ENCODE measurements around the gene SNTG2.

Gene SNTG2

DNA sequence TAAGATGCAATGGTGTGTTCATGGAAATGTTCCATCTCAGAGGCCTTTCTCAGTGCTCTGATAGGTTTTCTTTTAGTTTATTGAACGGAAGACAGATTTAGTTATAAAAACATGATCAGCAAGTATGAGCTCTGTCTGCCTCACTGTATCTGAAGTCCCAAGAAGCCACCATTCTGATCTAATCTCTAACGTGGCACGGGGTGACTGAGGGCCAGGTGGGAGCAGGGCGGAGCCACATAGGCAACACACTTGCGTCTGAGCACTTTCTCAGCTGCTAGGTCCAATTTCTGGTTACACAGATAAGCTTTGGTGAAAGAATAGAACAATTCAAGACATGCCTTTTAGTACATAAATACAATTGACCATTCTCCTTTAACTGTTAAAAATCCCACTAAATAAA is 60.4 kb downstream of the SNTG2 start:
- no peak overlapping the region for H3K4me3 ChIP-seq (ENCODE audit: low read length)
- H3K27me3 ChIP-seq (ENCODE audit: control insufficient read depth, insufficient read depth, low read length): peaks cover 3% of the 10 kb centered on the region
- H3K4me1 ChIP-seq (ENCODE audit: control insufficient read depth, low read depth, low read length): peaks cover 14% of the 10 kb centered on the region
- no peaks in the 10 kb centered on the region for H3K36me3 ChIP-seq (ENCODE audit: control insufficient read depth, low read depth, low read length)
- no peak overlapping the region for H3K9ac ChIP-seq (ENCODE audit: low read length)
- H3K9me3 ChIP-seq (ENCODE audit: control insufficient read depth, low read depth, low read length): no peaks in the 10 kb centered on the region
- H3K27ac ChIP-seq (ENCODE audit: low read length): no peak overlapping the region

GRCh38 chr2:1011985-1012384 is 61.3 kb downstream of the SNTG2 start:
- Histone ChIP-seq H3K4me1 (ENCODE audit: control insufficient read depth, low read depth, low read length) (peaks cover 14% of the 10 kb centered on the region), H3K27me3 (ENCODE audit: control insufficient read depth, insufficient read depth, low read length) (peaks cover 3% of the 10 kb centered on the region), H3K9ac (ENCODE audit: low read length) (no peak overlapping the region), H3K9me3 (ENCODE audit: control insufficient read depth, low read depth, low read length) (no peaks in the 10 kb centered on the region), H3K4me3 (ENCODE audit: low read length) (no peak overlapping the region), H3K27ac (ENCODE audit: low read length) (no peak overlapping the region), H3K36me3 (ENCODE audit: control insufficient read depth, low read depth, low read length) (no peaks in the 10 kb centered on the region)

DNA sequence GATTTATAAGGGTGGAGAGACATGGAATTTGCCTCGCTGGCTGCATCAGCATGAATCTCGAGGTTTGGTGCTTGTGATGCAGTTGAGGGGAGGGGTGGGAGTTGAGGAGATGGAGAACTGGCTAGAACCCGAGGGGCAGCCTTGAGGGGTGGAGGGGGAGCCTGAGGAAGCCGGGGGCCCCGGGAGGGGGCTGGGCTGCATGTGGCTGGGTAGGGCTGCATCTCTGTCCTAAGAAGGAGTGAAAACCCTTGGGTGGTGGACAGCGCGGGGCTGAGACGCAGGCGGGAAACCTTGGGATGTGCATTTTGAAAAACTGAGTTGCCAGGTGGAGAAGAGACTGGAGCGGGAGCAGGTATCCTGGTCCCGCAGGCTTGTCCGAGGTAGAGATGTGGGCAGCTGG is 64.2 kb downstream of the SNTG2 start:
- no peak overlapping the region for H3K4me3 ChIP-seq (ENCODE audit: low read length)
- peaks cover 14% of the 10 kb centered on the region for H3K4me1 ChIP-seq (ENCODE audit: control insufficient read depth, low read depth, low read length)
- H3K27ac ChIP-seq (ENCODE audit: low read length): no peak overlapping the region
- no peaks in the 10 kb centered on the region for H3K9me3 ChIP-seq (ENCODE audit: control insufficient read depth, low read depth, low read length)
- H3K9ac ChIP-seq (ENCODE audit: low read length): no peak overlapping the region
- no peaks in the 10 kb centered on the region for H3K36me3 ChIP-seq (ENCODE audit: control insufficient read depth, low read depth, low read length)
- H3K27me3 ChIP-seq (ENCODE audit: control insufficient read depth, insufficient read depth, low read length): peaks cover 3% of the 10 kb centered on the region

DNA sequence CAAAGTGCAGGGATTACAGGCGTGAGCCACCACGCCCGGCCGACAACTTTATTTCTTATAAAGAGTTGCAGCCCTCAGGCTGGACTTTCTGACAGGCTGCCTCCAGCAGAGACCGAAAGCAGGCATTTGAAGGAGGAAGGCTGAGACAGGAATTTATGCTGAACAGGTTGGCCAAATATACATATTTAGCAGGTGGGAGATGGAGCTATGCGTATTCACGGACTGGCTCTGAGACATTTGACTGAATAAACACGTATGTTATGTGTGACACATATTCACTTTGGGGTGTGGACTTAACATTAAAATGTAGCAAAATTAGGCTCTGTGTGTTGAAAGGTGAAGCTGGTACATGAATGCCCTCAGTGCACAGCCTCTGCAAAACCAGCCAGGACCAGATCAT is 65.9 kb downstream of the SNTG2 start:
- H3K36me3 ChIP-seq (ENCODE audit: control insufficient read depth, low read depth, low read length): no peaks in the 10 kb centered on the region
- no peak overlapping the region for H3K27ac ChIP-seq (ENCODE audit: low read length)
- no peak overlapping the region for H3K4me3 ChIP-seq (ENCODE audit: low read length)
- H3K9ac ChIP-seq (ENCODE audit: low read length): no peak overlapping the region
- no peaks in the 10 kb centered on the region for H3K9me3 ChIP-seq (ENCODE audit: control insufficient read depth, low read depth, low read length)
- H3K4me1 ChIP-seq (ENCODE audit: control insufficient read depth, low read depth, low read length): peaks cover 11% of the 10 kb centered on the region
- H3K27me3 ChIP-seq (ENCODE audit: control insufficient read depth, insufficient read depth, low read length): peaks cover 3% of the 10 kb centered on the region

- Histone ChIP-seq H3K9ac (ENCODE audit: low read length) (no peak overlapping the region), H3K27ac (ENCODE audit: low read length) (no peak overlapping the region), H3K36me3 (ENCODE audit: control insufficient read depth, low read depth, low read length) (no peaks in the 10 kb centered on the region), H3K4me3 (ENCODE audit: low read length) (no peak overlapping the region), H3K4me1 (ENCODE audit: control insufficient read depth, low read depth, low read length) (peaks cover 11% of the 10 kb centered on the region), H3K27me3 (ENCODE audit: control insufficient read depth, insufficient read depth, low read length) (no peaks in the 10 kb centered on the region), H3K9me3 (ENCODE audit: control insufficient read depth, low read depth, low read length) (no peaks in the 10 kb centered on the region)
These were observed 67.2 kb downstream of the SNTG2 start for GRCh38 chr2:1017827-1018226.

DNA sequence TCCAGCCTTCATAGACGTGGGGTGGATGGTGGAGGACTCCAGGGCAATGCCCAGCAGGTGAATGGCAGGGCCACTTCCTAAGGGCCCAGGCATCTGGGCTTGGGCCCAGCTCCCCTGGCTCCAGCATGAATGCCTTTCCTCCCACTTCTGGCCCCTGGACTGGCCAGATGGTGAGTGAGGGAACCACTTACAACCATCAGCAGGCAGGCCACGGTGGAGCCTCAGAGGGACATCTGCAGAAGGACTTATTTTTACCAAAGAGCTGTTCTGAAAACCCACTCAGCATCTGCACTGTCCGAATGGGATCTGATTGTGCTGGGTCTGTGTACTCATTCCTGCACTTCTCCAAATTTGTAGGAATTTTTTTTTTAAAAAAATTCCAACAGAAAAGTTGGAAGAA is 69.6 kb downstream of the SNTG2 start:
- H3K27ac ChIP-seq (ENCODE audit: low read length): no peak overlapping the region
- no peak overlapping the region for H3K9ac ChIP-seq (ENCODE audit: low read length)
- H3K36me3 ChIP-seq (ENCODE audit: control insufficient read depth, low read depth, low read length): no peaks in the 10 kb centered on the region
- peaks cover 7% of the 10 kb centered on the region for H3K4me1 ChIP-seq (ENCODE audit: control insufficient read depth, low read depth, low read length)
- H3K4me3 ChIP-seq (ENCODE audit: low read length): no peak overlapping the region
- no peaks in the 10 kb centered on the region for H3K9me3 ChIP-seq (ENCODE audit: control insufficient read depth, low read depth, low read length)
- H3K27me3 ChIP-seq (ENCODE audit: control insufficient read depth, insufficient read depth, low read length): no peaks in the 10 kb centered on the region

GRCh38 chr2:1022178-1022577 is 71.5 kb downstream of the SNTG2 start:
- Histone ChIP-seq H3K9ac (ENCODE audit: low read length) (no peak overlapping the region), H3K27ac (ENCODE audit: low read length) (no peak overlapping the region), H3K27me3 (ENCODE audit: control insufficient read depth, insufficient read depth, low read length) (no peaks in the 10 kb centered on the region), H3K9me3 (ENCODE audit: control insufficient read depth, low read depth, low read length) (no peaks in the 10 kb centered on the region), H3K4me3 (ENCODE audit: low read length) (no peak overlapping the region), H3K4me1 (ENCODE audit: control insufficient read depth, low read depth, low read length) (no peaks in the 10 kb centered on the region), H3K36me3 (ENCODE audit: control insufficient read depth, low read depth, low read length) (no peaks in the 10 kb centered on the region)

GRCh38 chr2:1024981-1025380 is 74.3 kb downstream of the SNTG2 start:
- Histone ChIP-seq H3K4me3 (ENCODE audit: low read length) (no peak overlapping the region), H3K36me3 (ENCODE audit: control insufficient read depth, low read depth, low read length) (no peaks in the 10 kb centered on the region)

DNA sequence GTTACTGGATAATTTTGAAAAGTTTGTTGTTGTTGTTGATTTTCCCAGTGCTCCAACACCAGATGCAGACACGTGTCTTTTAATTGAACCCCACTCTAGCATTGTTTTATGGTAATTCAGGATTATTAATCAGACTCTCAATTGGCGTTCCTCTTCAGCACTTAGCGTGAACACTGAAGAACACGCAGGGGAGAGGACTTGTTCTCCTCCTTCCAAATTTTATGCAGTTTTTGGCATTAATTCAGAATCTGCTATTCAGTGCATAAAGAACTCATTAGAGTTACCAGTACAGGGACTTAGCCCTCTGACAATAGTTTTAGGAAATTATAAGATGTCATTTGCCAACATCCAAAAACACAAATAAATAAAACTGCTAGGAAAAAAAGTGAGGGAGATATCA is 75.5 kb downstream of the SNTG2 start:
- no peaks in the 10 kb centered on the region for H3K27me3 ChIP-seq (ENCODE audit: control insufficient read depth, insufficient read depth, low read length)
- H3K36me3 ChIP-seq (ENCODE audit: control insufficient read depth, low read depth, low read length): no peaks in the 10 kb centered on the region
- H3K9me3 ChIP-seq (ENCODE audit: control insufficient read depth, low read depth, low read length): no peaks in the 10 kb centered on the region
- H3K4me1 ChIP-seq (ENCODE audit: control insufficient read depth, low read depth, low read length): no peaks in the 10 kb centered on the region
- H3K9ac ChIP-seq (ENCODE audit: low read length): no peak overlapping the region
- H3K4me3 ChIP-seq (ENCODE audit: low read length): no peak overlapping the region
- H3K27ac ChIP-seq (ENCODE audit: low read length): no peak overlapping the region

More at GRCh38 chr2:1024981-1025380, 74.3 kb downstream of the SNTG2 start:
- H3K27ac ChIP-seq (ENCODE audit: low read length): no peak overlapping the region
- no peaks in the 10 kb centered on the region for H3K9me3 ChIP-seq (ENCODE audit: control insufficient read depth, low read depth, low read length)
- H3K4me1 ChIP-seq (ENCODE audit: control insufficient read depth, low read depth, low read length): no peaks in the 10 kb centered on the region
- no peaks in the 10 kb centered on the region for H3K27me3 ChIP-seq (ENCODE audit: control insufficient read depth, insufficient read depth, low read length)
- H3K9ac ChIP-seq (ENCODE audit: low read length): no peak overlapping the region

DNA sequence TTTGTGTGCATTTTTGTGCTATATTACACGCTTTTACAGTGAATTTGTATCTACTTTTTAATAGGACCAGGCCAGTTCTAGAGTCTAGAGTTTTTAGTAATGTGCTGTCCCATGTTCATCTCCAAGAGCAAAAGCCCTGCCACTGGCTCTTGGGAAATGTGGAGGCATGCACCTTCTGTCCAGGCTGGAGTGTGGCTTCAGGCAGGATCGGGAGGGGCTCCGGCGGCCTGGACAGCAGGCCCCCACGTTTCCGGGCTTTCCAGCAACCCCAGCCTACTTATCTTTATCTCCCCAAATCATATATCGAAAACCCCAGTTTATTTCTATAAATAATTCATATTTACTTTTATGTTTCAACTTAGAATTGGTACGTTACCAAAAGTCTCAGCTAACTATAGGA is 78.2 kb downstream of the SNTG2 start:
- Histone ChIP-seq H3K36me3 (ENCODE audit: control insufficient read depth, low read depth, low read length) (no peaks in the 10 kb centered on the region), H3K4me1 (ENCODE audit: control insufficient read depth, low read depth, low read length) (peaks cover 8% of the 10 kb centered on the region), H3K27me3 (ENCODE audit: control insufficient read depth, insufficient read depth, low read length) (no peaks in the 10 kb centered on the region), H3K27ac (ENCODE audit: low read length) (no peak overlapping the region), H3K9ac (ENCODE audit: low read length) (no peak overlapping the region), H3K4me3 (ENCODE audit: low read length) (no peak overlapping the region), H3K9me3 (ENCODE audit: control insufficient read depth, low read depth, low read length) (no peaks in the 10 kb centered on the region)

GRCh38 chr2:1032030-1032429 is 81.4 kb downstream of the SNTG2 start:
- Histone ChIP-seq H3K36me3 (ENCODE audit: control insufficient read depth, low read depth, low read length) (no peaks in the 10 kb centered on the region), H3K27ac (ENCODE audit: low read length) (no peak overlapping the region), H3K27me3 (ENCODE audit: control insufficient read depth, insufficient read depth, low read length) (no peaks in the 10 kb centered on the region), H3K4me1 (ENCODE audit: control insufficient read depth, low read depth, low read length) (peaks cover 8% of the 10 kb centered on the region), H3K9me3 (ENCODE audit: control insufficient read depth, low read depth, low read length) (no peaks in the 10 kb centered on the region), H3K9ac (ENCODE audit: low read length) (no peak overlapping the region), H3K4me3 (ENCODE audit: low read length) (no peak overlapping the region)

- H3K4me3 ChIP-seq (ENCODE audit: low read length): no peak overlapping the region
- H3K9ac ChIP-seq (ENCODE audit: low read length): no peak overlapping the region
These were observed 82.4 kb downstream of the SNTG2 start for GRCh38 chr2:1033069-1033468.

More at GRCh38 chr2:1033069-1033468, 82.4 kb downstream of the SNTG2 start:
- Histone ChIP-seq H3K4me1 (ENCODE audit: control insufficient read depth, low read depth, low read length) (peaks cover 8% of the 10 kb centered on the region), H3K9me3 (ENCODE audit: control insufficient read depth, low read depth, low read length) (no peaks in the 10 kb centered on the region), H3K27ac (ENCODE audit: low read length) (no peak overlapping the region), H3K27me3 (ENCODE audit: control insufficient read depth, insufficient read depth, low read length) (no peaks in the 10 kb centered on the region), H3K36me3 (ENCODE audit: control insufficient read depth, low read depth, low read length) (no peaks in the 10 kb centered on the region)
